Superior temporal gyrus (tissue), 1 donor: ENCODE data around the gene C1D.
"Not testable (repeated sequence)": the region's sequence is repeated elsewhere in the genome, so short reads cannot be mapped to it uniquely, and the experiment has no call there.

Experiments used
- DNase-seq: peaks from one replicate; pipeline ENCODE4 v3.0.0-alpha.2; 2016; ENCODE audit errors: extremely low spot score

C1D gene

GRCh38 chr2:67999332-67999731, 63.5 kb downstream of the C1D start:
- no peak for DNase-seq

- DNase-seq, result no peak
Measured at GRCh38 chr2:67997903-67998302, 64.9 kb downstream of the C1D start.

- DNase-seq, result no peak
Measured at GRCh38 chr2:67997528-67997900, 65.3 kb downstream of the C1D start.

GRCh38 chr2:67996772-67997527, 65.9 kb downstream of the C1D start:
- no peak for DNase-seq

GRCh38 chr2:67994716-67995115, 68.1 kb downstream of the C1D start:
- no peak for DNase-seq

- DNase-seq, result not testable (repeated sequence)
Measured at GRCh38 chr2:67994069-67994468, 68.7 kb downstream of the C1D start.

GRCh38 chr2:67993329-67993728, 69.5 kb downstream of the C1D start:
- DNase-seq, result no peak

- DNase-seq, result no peak
Measured at GRCh38 chr2:67991456-67991855, 71.3 kb downstream of the C1D start.
